ENCODE results near the gene TPI1. TPM values are rescaled to one million over a fixed set of nuclear protein-coding genes. Genes with fewer than 3 reads are reported as not detected.

The TPI1 gene
- total RNA-seq, 4 donors from 2014 or later, result 288 to 372 (median 355) TPM

- no peak overlapping the region for H3K27ac ChIP-seq (replicated peaks in 1 of 4)
- 90% methylated on average over 13 of the region's 13 CpGs for WGBS
- peaks cover 6 to 28% (median 25%) of the 10 kb centered on the region in 4 donors for H3K4me1 ChIP-seq
- H3K4me3 ChIP-seq, result no peak overlapping the region
- DNase-seq (ENCODE audit: extremely low spot score), result no peak
- peaks cover 0 to 32% (median 5%) of the 10 kb centered on the region in 4 donors for H3K27me3 ChIP-seq
- no peaks in the 10 kb centered on the region for H3K36me3 ChIP-seq
- TF ChIP-seq EP300 (IDR thresholded peaks at IDR 0.05) (no peak), CTCF (IDR thresholded peaks at IDR 0.05) (no peak), POLR2AphosphoS5 (IDR thresholded peaks at IDR 0.05) (no peak), POLR2A (IDR thresholded peaks at IDR 0.05; ENCODE audit: low read depth) (no peak)
- intact Hi-C loops (cut with DNase I), result no loop called here
- H3K9me3 ChIP-seq, result no peaks in the 10 kb centered on the region
Observed at GRCh38 chr12:6819106-6820030, 48.0 kb upstream of the TPI1 start.

- H3K9me3 ChIP-seq, result no peaks in the 10 kb centered on the region
- no peaks in the 10 kb centered on the region for H3K36me3 ChIP-seq
- intact Hi-C loops (cut with DNase I), result no loop called here
- DNase-seq (ENCODE audit: extremely low spot score), result no peak
- peaks cover 8 to 33% (median 29%) of the 10 kb centered on the region in 4 donors for H3K4me1 ChIP-seq
- no peak overlapping the region for H3K27ac ChIP-seq (replicated peaks in 1 of 4)
- 79% methylated on average over 5 of the region's 5 CpGs for WGBS
- TF ChIP-seq POLR2A (IDR thresholded peaks at IDR 0.05; ENCODE audit: low read depth) (no peak), POLR2AphosphoS5 (IDR thresholded peaks at IDR 0.05) (no peak), CTCF (IDR thresholded peaks at IDR 0.05) (no peak), EP300 (IDR thresholded peaks at IDR 0.05) (no peak)
- peaks cover 0 to 35% (median 5%) of the 10 kb centered on the region in 4 donors for H3K27me3 ChIP-seq
- H3K4me3 ChIP-seq, result no peak overlapping the region
Observed at GRCh38 chr12:6820166-6820565, 47.2 kb upstream of the TPI1 start.

- no peaks in the 10 kb centered on the region for H3K36me3 ChIP-seq
- H3K4me1 ChIP-seq, result peaks cover 13 to 47% (median 41%) of the 10 kb centered on the region in 4 donors
- DNase-seq (ENCODE audit: extremely low spot score), result no peak
- TF ChIP-seq POLR2A (IDR thresholded peaks at IDR 0.05; ENCODE audit: low read depth) (no peak), EP300 (IDR thresholded peaks at IDR 0.05) (no peak), POLR2AphosphoS5 (IDR thresholded peaks at IDR 0.05) (no peak), CTCF (IDR thresholded peaks at IDR 0.05) (no peak)
- intact Hi-C loops (cut with DNase I), result no loop called here
- H3K27me3 ChIP-seq, result peaks cover 0 to 38% (median 5%) of the 10 kb centered on the region in 4 donors
- H3K4me3 ChIP-seq, result peak within 1 kb of the TSS; percentile 54 to 71 (median 58)
- peak within 1 kb of the TSS; percentile 55 to 77 (median 69) for H3K27ac ChIP-seq (replicated peaks in 1 of 4)
- WGBS, result 3% methylated on average over 24 of the region's 28 CpGs
- H3K9me3 ChIP-seq, result no peaks in the 10 kb centered on the region
Observed at GRCh38 chr12:6821591-6822425, 45.5 kb upstream of the TPI1 start, which contains the start of gene GPR162. GPR162 (plus strand) TSS chr12:6821821; CDS start chr12:6823899, 2,078 bp downstream.

GRCh38 chr12:6822426-6823135 is 44.8 kb upstream of the TPI1 start:
- Histone ChIP-seq H3K4me3 (peak overlapping the region; percentile 54 to 71 (median 58)), H3K4me1 (peaks cover 20 to 55% (median 49%) of the 10 kb centered on the region in 4 donors), H3K27ac (replicated peaks in 1 of 4) (no peak overlapping the region), H3K27me3 (peaks cover 0 to 38% (median 5%) of the 10 kb centered on the region in 4 donors), H3K9me3 (no peaks in the 10 kb centered on the region), H3K36me3 (no peaks in the 10 kb centered on the region)
- no peak for DNase-seq (ENCODE audit: extremely low spot score)
- intact Hi-C loops (cut with DNase I), result no loop called here
- TF ChIP-seq POLR2A (IDR thresholded peaks at IDR 0.05; ENCODE audit: low read depth) (no peak), POLR2AphosphoS5 (IDR thresholded peaks at IDR 0.05) (no peak), EP300 (IDR thresholded peaks at IDR 0.05) (no peak), CTCF (IDR thresholded peaks at IDR 0.05) (no peak)
- WGBS, result 67% methylated on average over 7 of the region's 7 CpGs

Measured in esophagus muscularis mucosa (tissue), 4 donors.